GM23338 (cell line): Measurements from ENCODE around the gene MRPS10.

Source experiments
- CREB1 ChIP-seq: fragments of 250-450 bp; sonication (Bioruptor Pico); IDR thresholded peaks from 2 replicates; pipeline ENCODE4 v1.5.0; 2020; ENCODE audit warnings: low read depth, mild to moderate bottlenecking, moderate library complexity
- EZH2 ChIP-seq: fragments of 200-600 bp; sonication (generic); IDR thresholded peaks from one replicate; pipeline ENCODE4 v1.8.0; 2017; ENCODE audit warnings: antibody characterized with exemption, mild to moderate bottlenecking, low read depth; ENCODE audit not compliant: unreplicated experiment
- JUNB ChIP-seq: IDR thresholded peaks from one replicate; pipeline ENCODE4 v1.6.1; 2016; ENCODE audit warnings: antibody characterized with exemption; ENCODE audit not compliant: unreplicated experiment
- POLR2AphosphoS5 ChIP-seq: IDR thresholded peaks from 2 replicates; pipeline ENCODE4 v1.6.1; 2016; ENCODE audit warnings: antibody characterized with exemption, low read depth
- TF ChIP-seq, protein P1 (sequence below), 2 experiments: fragments of 200-600 bp in 1 of 2; sonication (generic) in 1 of 2; conservative IDR thresholded peaks; 2 replicates each; pipeline versions ENCODE4 v1.5.1 to v1.6.1; 2016 to 2017; ENCODE audit warnings: antibody characterized with exemption in 2 of 2, low read depth in 2 of 2, mild to moderate bottlenecking in 2 of 2, moderate library complexity in 1 of 2

DNA sequence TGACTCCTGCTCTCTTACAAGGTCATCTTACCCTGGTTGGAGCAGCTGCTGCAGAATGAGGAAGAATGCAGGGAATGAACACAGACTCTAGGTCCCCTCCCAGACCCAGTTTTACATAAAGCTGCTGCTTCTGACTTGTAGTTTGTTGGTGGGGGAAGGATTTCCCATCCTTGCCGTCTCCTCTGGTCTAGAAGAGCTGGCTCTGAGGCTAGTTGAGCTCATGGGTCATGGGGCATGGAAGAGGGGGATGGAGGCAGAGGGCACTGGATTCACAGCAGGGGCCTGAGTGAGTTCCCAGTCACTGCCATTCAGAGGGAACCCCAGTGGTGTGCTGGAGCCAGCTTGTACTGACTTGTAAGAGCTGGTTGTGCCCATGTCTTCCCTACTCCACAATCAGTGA, 53.7 kb downstream of the MRPS10 start:
- TF ChIP-seq, protein P1, sequence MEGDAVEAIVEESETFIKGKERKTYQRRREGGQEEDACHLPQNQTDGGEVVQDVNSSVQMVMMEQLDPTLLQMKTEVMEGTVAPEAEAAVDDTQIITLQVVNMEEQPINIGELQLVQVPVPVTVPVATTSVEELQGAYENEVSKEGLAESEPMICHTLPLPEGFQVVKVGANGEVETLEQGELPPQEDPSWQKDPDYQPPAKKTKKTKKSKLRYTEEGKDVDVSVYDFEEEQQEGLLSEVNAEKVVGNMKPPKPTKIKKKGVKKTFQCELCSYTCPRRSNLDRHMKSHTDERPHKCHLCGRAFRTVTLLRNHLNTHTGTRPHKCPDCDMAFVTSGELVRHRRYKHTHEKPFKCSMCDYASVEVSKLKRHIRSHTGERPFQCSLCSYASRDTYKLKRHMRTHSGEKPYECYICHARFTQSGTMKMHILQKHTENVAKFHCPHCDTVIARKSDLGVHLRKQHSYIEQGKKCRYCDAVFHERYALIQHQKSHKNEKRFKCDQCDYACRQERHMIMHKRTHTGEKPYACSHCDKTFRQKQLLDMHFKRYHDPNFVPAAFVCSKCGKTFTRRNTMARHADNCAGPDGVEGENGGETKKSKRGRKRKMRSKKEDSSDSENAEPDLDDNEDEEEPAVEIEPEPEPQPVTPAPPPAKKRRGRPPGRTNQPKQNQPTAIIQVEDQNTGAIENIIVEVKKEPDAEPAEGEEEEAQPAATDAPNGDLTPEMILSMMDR (conservative IDR thresholded peaks at IDR 0.05; ENCODE audit: low read depth in 2 of 2) = no peak
- TF ChIP-seq EZH2 = no peak
- TF ChIP-seq CREB1 (CRISPR knock-in tag) = no peak
- TF ChIP-seq POLR2AphosphoS5 = no peak
- TF ChIP-seq JUNB = no peak
